H9 (cell line): Measurements from ENCODE around the gene CGB8. TPM values are rescaled to one million over a fixed set of nuclear protein-coding genes. Genes with fewer than 3 reads are reported as not detected.

Source experiments
- DNase-seq: peaks from one replicate; pipeline ENCODE4 v3.0.0-alpha.2; 2017
- H2AFZ ChIP-seq: one replicate; pipeline ENCODE4 v1.6.1; 2013; ENCODE audit warnings: mild to moderate bottlenecking, low read length, control low read depth, moderate library complexity
- H2AK5ac ChIP-seq: 2 replicates; pipeline ENCODE4 v1.6.1; 2013; ENCODE audit warnings: low read length, control low read depth, mixed read lengths; ENCODE audit not compliant: insufficient read length
- H2BK120ac ChIP-seq: one replicate; pipeline ENCODE4 v1.6.1; 2013; ENCODE audit warnings: low read depth, mild to moderate bottlenecking, low read length, control low read depth, inconsistent platforms; ENCODE audit not compliant: poor library complexity, severe bottlenecking
- H2BK12ac ChIP-seq: 2 replicates; pipeline ENCODE4 v1.6.1; 2013; ENCODE audit warnings: low read length, control low read depth, mixed read lengths, low read depth; ENCODE audit not compliant: insufficient read length
- H2BK15ac ChIP-seq: 2 replicates; pipeline ENCODE4 v1.6.1; 2013; ENCODE audit warnings: low read depth, low read length, control low read depth
- H2BK20ac ChIP-seq: one replicate; pipeline ENCODE4 v1.6.1; 2013; ENCODE audit warnings: low read depth, mild to moderate bottlenecking, low read length, control low read depth, inconsistent platforms; ENCODE audit not compliant: poor library complexity, severe bottlenecking
- H2BK5ac ChIP-seq: 2 replicates; pipeline ENCODE4 v1.6.1; 2013; ENCODE audit warnings: low read length, control low read depth, mixed read lengths; ENCODE audit not compliant: insufficient read length
- H3K14ac ChIP-seq: 2 replicates; pipeline ENCODE4 v1.6.1; 2013; ENCODE audit warnings: low read length, control low read depth; ENCODE audit not compliant: insufficient read depth
- H3K18ac ChIP-seq: 2 replicates; pipeline ENCODE4 v1.6.1; 2013; ENCODE audit warnings: low read depth, mild to moderate bottlenecking, mixed read lengths, low read length, control low read depth; ENCODE audit not compliant: insufficient read length
- H3K23ac ChIP-seq: 2 replicates; pipeline ENCODE4 v1.6.1; 2013; ENCODE audit warnings: low read length, control low read depth, mixed read lengths, low read depth; ENCODE audit not compliant: insufficient read length
- H3K23me2 ChIP-seq: 2 replicates; pipeline ENCODE4 v1.6.1; 2013; ENCODE audit warnings: low read depth, mild to moderate bottlenecking, mixed read lengths, low read length, control low read depth; ENCODE audit not compliant: insufficient read length, poor library complexity, severe bottlenecking
- H3K27ac ChIP-seq: 2 replicates; pipeline ENCODE4 v1.5.1; 2013; ENCODE audit warnings: low read length, control low read depth, mixed read lengths, low read depth; ENCODE audit not compliant: insufficient read length
- H3K27me3 ChIP-seq: 2 replicates; pipeline ENCODE4 v1.6.1; 2013; ENCODE audit warnings: low read length, control low read depth, inconsistent platforms; ENCODE audit not compliant: insufficient read depth
- H3K4ac ChIP-seq: 2 replicates; pipeline ENCODE4 v1.6.1; 2013; ENCODE audit warnings: low read depth, mild to moderate bottlenecking, control low read depth, inconsistent platforms, low read length, moderate library complexity
- H3K4me1 ChIP-seq: 2 replicates; pipeline ENCODE4 v1.6.1; 2013; ENCODE audit warnings: low read length, control low read depth, inconsistent platforms; ENCODE audit not compliant: insufficient read depth
- H3K4me2 ChIP-seq: 2 replicates; pipeline ENCODE4 v1.6.1; 2013; ENCODE audit warnings: low read length, control low read depth, mixed read lengths; ENCODE audit not compliant: insufficient read length, insufficient read depth
- H3K56ac ChIP-seq: 2 replicates; pipeline ENCODE4 v1.6.1; 2013; ENCODE audit warnings: low read depth, mild to moderate bottlenecking, mixed read lengths, low read length, control low read depth; ENCODE audit not compliant: insufficient read length
- H3K79me1 ChIP-seq: 2 replicates; pipeline ENCODE4 v1.6.1; 2013; ENCODE audit warnings: low read depth, mild to moderate bottlenecking, moderate library complexity, low read length, control low read depth, inconsistent platforms; ENCODE audit not compliant: insufficient read depth, poor library complexity, severe bottlenecking
- H3K79me2 ChIP-seq: 2 replicates; pipeline ENCODE4 v1.6.1; 2013; ENCODE audit warnings: low read length, control low read depth, inconsistent platforms; ENCODE audit not compliant: insufficient read depth
- H3K9ac ChIP-seq: 2 replicates; pipeline ENCODE4 v1.6.1; 2013; ENCODE audit warnings: low read length, control low read depth, mixed read lengths; ENCODE audit not compliant: insufficient read length; ENCODE audit errors: extremely low read depth
- H3K9me3 ChIP-seq: one replicate; pipeline ENCODE4 v1.6.1; 2013; ENCODE audit warnings: low read depth, low read length, inconsistent platforms; ENCODE audit not compliant: control insufficient read depth
- H3T11ph ChIP-seq: one replicate; pipeline ENCODE4 v1.6.1; 2013; ENCODE audit warnings: mild to moderate bottlenecking, low read length, control low read depth, inconsistent platforms
- H4K20me1 ChIP-seq: one replicate; pipeline ENCODE4 v1.6.1; 2013; ENCODE audit not compliant: control insufficient read depth, insufficient read length, insufficient read depth
- H4K5ac ChIP-seq: 2 replicates; pipeline ENCODE4 v1.6.1; 2013; ENCODE audit warnings: low read depth, mild to moderate bottlenecking, mixed read lengths, low read length, control low read depth; ENCODE audit not compliant: insufficient read length
- H4K8ac ChIP-seq: replicated peaks from 2 replicates; pipeline ENCODE4 v1.6.1; 2013; ENCODE audit warnings: low read length, control low read depth, mixed read lengths, low read depth; ENCODE audit not compliant: insufficient read length
- H4K91ac ChIP-seq: 2 replicates; pipeline ENCODE4 v1.6.1; 2013; ENCODE audit warnings: low read depth, mild to moderate bottlenecking, moderate library complexity, mixed read lengths, low read length, control low read depth; ENCODE audit not compliant: insufficient read length
- H3K27ac Mint-ChIP-seq, 3 experiments: 2 replicates in 2 of 3; 3 replicates in 1 of 3; pipeline ENCODE4 v1.8.0; 2020 to 2021; ENCODE audit warnings: mixed read lengths in 3 of 3, mild to moderate bottlenecking in 1 of 3, moderate library complexity in 1 of 3
- H3K27me3 Mint-ChIP-seq: 2 replicates; pipeline ENCODE4 v1.8.0; 2021; ENCODE audit warnings: low read depth, mild to moderate bottlenecking, moderate library complexity, mixed read lengths
- H3K36me3 Mint-ChIP-seq, 3 experiments: 2 replicates in 2 of 3; 3 replicates in 1 of 3; pipeline ENCODE4 v1.8.0; 2020 to 2021; ENCODE audit warnings: low read depth in 3 of 3, mixed read lengths in 3 of 3; ENCODE audit not compliant: insufficient read depth in 1 of 3
- H3K4me1 Mint-ChIP-seq, 2 experiments: 2 replicates each; pipeline ENCODE4 v1.8.0; 2020; ENCODE audit warnings: mixed read lengths in 2 of 2
- H3K4me3 Mint-ChIP-seq, 2 experiments: 2 replicates in 1 of 2; 3 replicates in 1 of 2; pipeline ENCODE4 v1.8.0; 2020 to 2021; ENCODE audit warnings: mild to moderate bottlenecking in 2 of 2, mixed read lengths in 2 of 2, moderate library complexity in 1 of 2
- H3K9me3 Mint-ChIP-seq, 2 experiments: 2 replicates in 1 of 2; 3 replicates in 1 of 2; pipeline ENCODE4 v1.8.0; 2020; ENCODE audit warnings: mild to moderate bottlenecking in 2 of 2, mixed read lengths in 2 of 2, moderate library complexity in 1 of 2
- CTCF ChIP-seq: fragments of 200-600 bp; sonication (generic); conservative IDR thresholded peaks from 3 replicates; pipeline ENCODE4 v1.8.0; 2021; ENCODE audit warnings: antibody characterized with exemption, mild to moderate bottlenecking
- WGBS: extraction: QIAGEN DNeasy Blood & Tissue Kit; methylation state at CpG from one replicate; pipeline ENCODE4 v1.1.7; 2013; ENCODE audit warnings: missing lambda C conversion rate, low lambda C conversion rate, mixed read lengths; ENCODE audit not compliant: insufficient read length; ENCODE audit errors: extremely low coverage; 5-methylcytosine and 5-hydroxymethylcytosine counted together
- total RNA-seq: library from RNA; stranded (reverse); gene quantifications from 2 replicates; pipeline ENCODE4 v1.2.1, GENCODE V29; 2021

The CGB8 gene
- total RNA-seq, 1 experiment from 2014 or later, result not detected

DNA sequence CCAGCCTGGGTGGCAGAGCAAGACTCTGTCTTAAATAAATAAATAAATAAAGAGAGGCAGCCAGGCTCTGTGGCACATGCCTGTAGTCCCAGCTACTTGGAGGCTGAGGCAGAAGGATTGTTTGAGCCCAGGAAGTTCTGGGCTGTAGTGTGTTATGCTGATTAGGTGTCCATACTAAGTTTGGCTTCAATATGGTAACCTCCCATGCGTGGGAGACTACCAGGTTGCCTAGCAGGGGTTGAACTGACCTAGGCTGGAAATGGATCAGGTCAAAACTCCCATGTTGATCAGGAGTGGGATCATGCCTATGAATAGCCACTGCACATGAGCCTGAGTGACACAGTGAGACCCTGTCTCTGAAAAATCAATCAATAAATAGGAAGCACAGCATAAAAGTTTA is 32.4 kb upstream of the CGB8 start:
- Mint-ChIP-seq H3K9me3 (peaks cover 3% of the 10 kb centered on the region in 2 experiments; a peak in 3 of 5 replicates), H3K4me1 (peaks cover 4 to 11% of the 10 kb centered on the region in 2 experiments), H3K4me3 (no peak overlapping the region), H3K36me3 (peaks cover 4 to 5% (median 5%) of the 10 kb centered on the region in 3 experiments), H3K27ac (no peak overlapping the region), H3K27me3 (peaks cover 36% of the 10 kb centered on the region)
- H3K79me2 ChIP-seq, result peaks cover 7% of the 10 kb centered on the region
- H3K9me3 ChIP-seq, result no peaks in the 10 kb centered on the region
- H3K23ac ChIP-seq, result no peak overlapping the region
- no peak overlapping the region for H3K4ac ChIP-seq
- H4K8ac ChIP-seq, result no peak overlapping the region
- WGBS, result no CpG with 5 or more reads among the region's 1 CpG
- H3K27ac ChIP-seq, result no peak overlapping the region
- no peak overlapping the region for H2BK120ac ChIP-seq
- H3K14ac ChIP-seq, result no peak overlapping the region
- H3T11ph ChIP-seq, result no peak overlapping the region
- no peak overlapping the region for H4K5ac ChIP-seq
- H4K20me1 ChIP-seq, result no peaks in the 10 kb centered on the region
- no peak overlapping the region for H2AFZ ChIP-seq
- DNase-seq, result no peak
- H3K27me3 ChIP-seq, result no peaks in the 10 kb centered on the region
- H3K23me2 ChIP-seq, result peaks cover 5% of the 10 kb centered on the region
- TF ChIP-seq CTCF, result no peak
- no peak overlapping the region for H2BK15ac ChIP-seq
- no peak overlapping the region for H3K18ac ChIP-seq
- H3K56ac ChIP-seq, result no peak overlapping the region
- H3K4me2 ChIP-seq, result no peak overlapping the region
- H2BK12ac ChIP-seq, result no peak overlapping the region
- no peaks in the 10 kb centered on the region for H3K79me1 ChIP-seq
- H4K91ac ChIP-seq, result no peak overlapping the region
- H3K9ac ChIP-seq, result no peak overlapping the region
- H2BK5ac ChIP-seq, result no peak overlapping the region
- H3K4me1 ChIP-seq, result no peaks in the 10 kb centered on the region
- no peak overlapping the region for H2BK20ac ChIP-seq
- H2AK5ac ChIP-seq, result no peak overlapping the region
